Measurements from ENCODE around the gene ADGRG7. TPM values are rescaled to one million over a fixed set of nuclear protein-coding genes. Genes with fewer than 3 reads are reported as not detected.

ADGRG7 gene
- total and polyA plus RNA-seq, 2 of the 13 experiments (the other 11 are each of a cell fraction or from before 2014, with no cell fraction given), result not detected

DNA sequence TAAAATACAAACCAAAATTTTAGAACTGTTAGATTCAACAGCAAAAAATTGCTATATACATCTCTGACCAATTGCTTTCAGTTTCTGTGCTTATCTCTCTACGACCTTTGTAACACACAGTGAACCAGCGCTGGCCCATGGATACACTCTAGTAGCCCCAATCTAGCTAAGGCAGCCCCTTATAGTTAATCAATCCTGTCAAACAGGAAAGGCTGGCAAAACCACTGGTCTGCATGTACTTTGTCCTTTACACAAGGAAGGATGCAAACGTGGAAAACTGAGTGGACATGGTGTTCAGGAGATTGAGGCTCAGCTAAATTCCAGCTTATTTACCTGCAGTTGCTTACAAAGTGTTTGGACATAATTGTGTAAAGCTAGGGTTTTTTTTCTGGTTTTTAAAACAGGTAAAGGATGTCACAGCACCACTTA lies 25.9 kb downstream of the ADGRG7 start (continued):
- TF ChIP-seq, protein P1, sequence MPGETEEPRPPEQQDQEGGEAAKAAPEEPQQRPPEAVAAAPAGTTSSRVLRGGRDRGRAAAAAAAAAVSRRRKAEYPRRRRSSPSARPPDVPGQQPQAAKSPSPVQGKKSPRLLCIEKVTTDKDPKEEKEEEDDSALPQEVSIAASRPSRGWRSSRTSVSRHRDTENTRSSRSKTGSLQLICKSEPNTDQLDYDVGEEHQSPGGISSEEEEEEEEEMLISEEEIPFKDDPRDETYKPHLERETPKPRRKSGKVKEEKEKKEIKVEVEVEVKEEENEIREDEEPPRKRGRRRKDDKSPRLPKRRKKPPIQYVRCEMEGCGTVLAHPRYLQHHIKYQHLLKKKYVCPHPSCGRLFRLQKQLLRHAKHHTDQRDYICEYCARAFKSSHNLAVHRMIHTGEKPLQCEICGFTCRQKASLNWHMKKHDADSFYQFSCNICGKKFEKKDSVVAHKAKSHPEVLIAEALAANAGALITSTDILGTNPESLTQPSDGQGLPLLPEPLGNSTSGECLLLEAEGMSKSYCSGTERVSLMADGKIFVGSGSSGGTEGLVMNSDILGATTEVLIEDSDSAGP (CRISPR knock-in tag; IDR thresholded peaks at IDR 0.05; ENCODE audit: borderline replicate concordance), result no peak
- TF ChIP-seq HES4 (CRISPR knock-in tag; IDR thresholded peaks at IDR 0.05; ENCODE audit: borderline replicate concordance) (no peak), ZBTB38 (CRISPR knock-in tag; IDR thresholded peaks at IDR 0.05) (no peak), ZNF879 (CRISPR knock-in tag; IDR thresholded peaks at IDR 0.05) (no peak), ETV5 (CRISPR knock-in tag; IDR thresholded peaks at IDR 0.05; ENCODE audit: borderline replicate concordance) (peak; percentile 33; the same call in 1 of the 2 replicates), ZNF549 (CRISPR knock-in tag; IDR thresholded peaks at IDR 0.05) (no peak), WIZ (CRISPR knock-in tag; IDR thresholded peaks at IDR 0.05) (no peak), RARA (CRISPR knock-in tag; IDR thresholded peaks at IDR 0.05) (0 out of 2 replicates have a peak, but pooled peaks have one; percentile 36), PHF8 (CRISPR knock-in tag; IDR thresholded peaks at IDR 0.05) (no peak), ZNF547 (CRISPR knock-in tag; IDR thresholded peaks at IDR 0.05) (no peak), ZNF274 (CRISPR knock-in tag; IDR thresholded peaks at IDR 0.05) (no peak), RAD51 (IDR thresholded peaks at IDR 0.05; ENCODE audit: borderline replicate concordance) (no peak), ZNF543 (CRISPR knock-in tag; IDR thresholded peaks at IDR 0.05) (no peak), ZNF607 (CRISPR knock-in tag; IDR thresholded peaks at IDR 0.05; ENCODE audit: borderline replicate concordance) (no peak), MED1 (CRISPR knock-in tag; IDR thresholded peaks at IDR 0.05) (no peak), ZNF292 (CRISPR knock-in tag; IDR thresholded peaks at IDR 0.05; ENCODE audit: borderline replicate concordance, low read depth) (no peak), DR1 (CRISPR knock-in tag; IDR thresholded peaks at IDR 0.05) (no peak), KLF16 (CRISPR knock-in tag; IDR thresholded peaks at IDR 0.05) (no peak), ZNF484 (CRISPR knock-in tag; IDR thresholded peaks at IDR 0.05; ENCODE audit: borderline replicate concordance, low read depth) (no peak)
- TF ChIP-seq, protein P2, sequence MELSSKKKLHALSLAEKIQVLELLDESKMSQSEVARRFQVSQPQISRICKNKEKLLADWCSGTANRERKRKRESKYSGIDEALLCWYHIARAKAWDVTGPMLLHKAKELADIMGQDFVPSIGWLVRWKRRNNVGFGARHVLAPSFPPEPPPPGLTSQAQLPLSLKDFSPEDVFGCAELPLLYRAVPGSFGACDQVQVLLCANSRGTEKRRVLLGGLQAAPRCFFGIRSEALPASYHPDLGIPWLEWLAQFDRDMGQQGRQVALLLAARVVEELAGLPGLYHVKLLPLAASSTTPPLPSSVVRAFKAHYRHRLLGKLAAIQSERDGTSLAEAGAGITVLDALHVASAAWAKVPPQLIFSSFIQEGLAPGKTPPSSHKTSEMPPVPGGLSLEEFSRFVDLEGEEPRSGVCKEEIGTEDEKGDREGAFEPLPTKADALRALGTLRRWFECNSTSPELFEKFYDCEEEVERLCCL (CRISPR knock-in tag; IDR thresholded peaks at IDR 0.05; ENCODE audit: borderline replicate concordance), result no peak
- TF ChIP-seq, protein P3, sequence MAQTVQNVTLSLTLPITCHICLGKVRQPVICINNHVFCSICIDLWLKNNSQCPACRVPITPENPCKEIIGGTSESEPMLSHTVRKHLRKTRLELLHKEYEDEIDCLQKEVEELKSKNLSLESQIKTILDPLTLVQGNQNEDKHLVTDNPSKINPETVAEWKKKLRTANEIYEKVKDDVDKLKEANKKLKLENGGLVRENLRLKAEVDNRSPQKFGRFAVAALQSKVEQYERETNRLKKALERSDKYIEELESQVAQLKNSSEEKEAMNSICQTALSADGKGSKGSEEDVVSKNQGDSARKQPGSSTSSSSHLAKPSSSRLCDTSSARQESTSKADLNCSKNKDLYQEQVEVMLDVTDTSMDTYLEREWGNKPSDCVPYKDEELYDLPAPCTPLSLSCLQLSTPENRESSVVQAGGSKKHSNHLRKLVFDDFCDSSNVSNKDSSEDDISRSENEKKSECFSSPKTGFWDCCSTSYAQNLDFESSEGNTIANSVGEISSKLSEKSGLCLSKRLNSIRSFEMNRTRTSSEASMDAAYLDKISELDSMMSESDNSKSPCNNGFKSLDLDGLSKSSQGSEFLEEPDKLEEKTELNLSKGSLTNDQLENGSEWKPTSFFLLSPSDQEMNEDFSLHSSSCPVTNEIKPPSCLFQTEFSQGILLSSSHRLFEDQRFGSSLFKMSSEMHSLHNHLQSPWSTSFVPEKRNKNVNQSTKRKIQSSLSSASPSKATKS (CRISPR knock-in tag; IDR thresholded peaks at IDR 0.05), result no peak
- TF ChIP-seq, protein P4, sequence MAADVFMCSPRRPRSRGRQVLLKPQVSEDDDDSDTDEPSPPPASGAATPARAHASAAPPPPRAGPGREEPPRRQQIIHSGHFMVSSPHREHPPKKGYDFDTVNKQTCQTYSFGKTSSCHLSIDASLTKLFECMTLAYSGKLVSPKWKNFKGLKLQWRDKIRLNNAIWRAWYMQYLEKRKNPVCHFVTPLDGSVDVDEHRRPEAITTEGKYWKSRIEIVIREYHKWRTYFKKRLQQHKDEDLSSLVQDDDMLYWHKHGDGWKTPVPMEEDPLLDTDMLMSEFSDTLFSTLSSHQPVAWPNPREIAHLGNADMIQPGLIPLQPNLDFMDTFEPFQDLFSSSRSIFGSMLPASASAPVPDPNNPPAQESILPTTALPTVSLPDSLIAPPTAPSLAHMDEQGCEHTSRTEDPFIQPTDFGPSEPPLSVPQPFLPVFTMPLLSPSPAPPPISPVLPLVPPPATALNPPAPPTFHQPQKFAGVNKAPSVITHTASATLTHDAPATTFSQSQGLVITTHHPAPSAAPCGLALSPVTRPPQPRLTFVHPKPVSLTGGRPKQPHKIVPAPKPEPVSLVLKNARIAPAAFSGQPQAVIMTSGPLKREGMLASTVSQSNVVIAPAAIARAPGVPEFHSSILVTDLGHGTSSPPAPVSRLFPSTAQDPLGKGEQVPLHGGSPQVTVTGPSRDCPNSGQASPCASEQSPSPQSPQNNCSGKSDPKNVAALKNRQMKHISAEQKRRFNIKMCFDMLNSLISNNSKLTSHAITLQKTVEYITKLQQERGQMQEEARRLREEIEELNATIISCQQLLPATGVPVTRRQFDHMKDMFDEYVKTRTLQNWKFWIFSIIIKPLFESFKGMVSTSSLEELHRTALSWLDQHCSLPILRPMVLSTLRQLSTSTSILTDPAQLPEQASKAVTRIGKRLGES (CRISPR knock-in tag; IDR thresholded peaks at IDR 0.05; ENCODE audit: borderline replicate concordance), result no peak
- TF ChIP-seq, protein P5, sequence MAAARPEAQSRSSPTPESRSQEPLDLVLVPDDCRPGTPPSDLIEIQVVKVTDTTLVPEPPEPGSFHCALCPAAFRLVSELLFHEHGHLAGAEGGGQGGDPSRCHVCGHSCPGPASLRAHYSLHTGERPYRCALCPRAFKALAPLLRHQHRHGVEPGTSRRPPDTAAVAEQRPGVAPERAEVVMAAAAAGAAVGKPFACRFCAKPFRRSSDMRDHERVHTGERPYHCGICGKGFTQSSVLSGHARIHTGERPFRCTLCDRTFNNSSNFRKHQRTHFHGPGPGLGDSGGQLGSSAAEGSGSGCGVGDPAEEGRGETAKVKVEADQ (CRISPR knock-in tag; IDR thresholded peaks at IDR 0.05; ENCODE audit: borderline replicate concordance), result no peak
